H4 (cell line): ENCODE measurements around the gene AIRE. TPM values are rescaled to one million over a fixed set of nuclear protein-coding genes. Genes with fewer than 3 reads are reported as not detected.
"Not testable (repeated sequence)": the region's sequence is repeated elsewhere in the genome, so short reads cannot be mapped to it uniquely, and the experiment has no call there.

Source experiments
- DNase-seq: peaks from one replicate; pipeline ENCODE4 v3.0.0-alpha.2; 2015; ENCODE audit warnings: low spot score
- total RNA-seq: library from RNA; depleted of rRNA; stranded (reverse); fragments of >200 nt; shearing (Covaris generic); gene quantifications from 2 replicates; pipeline ENCODE4 v1.2.3, GENCODE V29; 2014

The AIRE gene
- total RNA-seq, 1 experiment from 2014 or later, result not detected

DNA sequence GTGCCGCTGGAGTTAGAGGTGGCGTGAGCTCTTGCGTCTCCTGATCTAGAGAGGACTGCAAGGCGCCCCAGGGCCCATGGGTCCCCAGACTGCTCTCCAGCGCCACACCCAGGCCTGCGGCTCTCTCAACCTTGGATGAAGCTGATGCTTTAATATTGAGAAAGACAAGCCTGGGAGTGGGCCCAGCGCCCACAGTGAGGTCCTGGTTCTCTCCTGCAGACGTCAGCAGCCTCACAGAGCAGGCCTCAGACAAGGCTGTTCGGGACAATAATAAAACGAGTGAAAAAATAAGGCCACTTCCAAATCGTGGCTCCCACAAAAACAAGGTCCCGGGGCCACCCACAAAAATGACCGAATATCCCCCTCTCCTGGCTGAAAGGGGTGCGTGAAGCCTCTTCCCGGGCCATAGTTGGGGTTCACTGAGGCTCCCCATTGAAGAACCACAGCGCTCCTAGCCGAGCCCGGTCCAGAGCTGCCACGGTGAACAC, 18.0 kb upstream of the AIRE start:
- no peak for DNase-seq

DNA sequence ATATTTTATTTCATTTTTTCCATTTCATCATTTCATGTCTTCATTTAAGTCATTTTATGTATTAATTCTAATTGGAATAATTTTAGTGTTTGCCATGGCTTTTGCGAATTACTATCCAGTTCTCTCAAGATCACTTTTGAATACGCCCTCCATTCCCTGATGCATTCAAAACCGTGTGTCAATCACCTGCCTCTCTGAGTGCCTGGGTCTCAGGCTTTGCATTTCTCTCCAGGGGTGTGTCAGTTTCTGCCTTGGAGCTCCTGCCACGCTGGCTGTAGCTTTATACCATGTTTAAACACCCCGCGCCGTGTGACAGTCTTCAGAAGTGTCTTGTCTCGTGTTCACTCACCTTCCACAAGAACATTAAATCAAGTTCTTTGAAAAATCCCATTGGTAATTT, 16.6 kb upstream of the AIRE start:
- no peak for DNase-seq

DNA sequence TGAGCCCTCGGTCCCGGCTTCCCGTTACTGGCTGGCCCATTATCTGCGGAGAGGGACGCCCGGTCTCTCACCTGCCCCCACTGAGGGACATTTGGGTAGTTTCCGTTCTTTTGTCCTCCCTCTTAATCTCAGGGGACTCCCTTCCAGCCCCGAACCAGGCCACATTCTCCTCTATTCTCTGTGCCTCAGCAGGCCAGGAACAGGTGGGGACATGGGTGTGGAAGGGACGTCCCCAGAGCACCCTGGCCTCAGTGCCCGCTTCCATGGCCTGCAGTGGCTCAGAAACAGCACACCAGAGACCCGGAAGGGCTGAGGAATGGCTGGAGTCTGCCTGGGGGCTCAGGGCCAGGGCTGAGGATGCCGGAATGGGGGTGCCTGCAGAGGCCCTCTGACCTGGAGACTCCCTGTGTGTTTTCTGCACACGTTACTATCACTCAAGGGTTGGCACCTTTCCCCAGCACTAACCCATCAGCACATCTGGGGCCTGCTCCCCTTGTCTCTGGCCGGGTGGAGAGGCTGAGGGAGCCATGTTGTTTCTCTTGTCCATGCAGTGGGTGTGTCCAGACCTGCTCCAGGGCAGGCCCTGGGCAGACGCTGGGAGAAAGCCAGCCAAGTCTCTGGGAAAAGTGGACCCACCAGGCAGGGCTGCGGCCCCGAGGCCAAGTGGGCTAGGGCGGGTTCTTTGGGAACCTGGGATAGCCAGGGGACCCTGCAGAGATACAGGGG, 14.0 kb upstream of the AIRE start:
- no peak for DNase-seq

GRCh38 chr21:44272284-44272858, 13.3 kb upstream of the AIRE start:
- DNase-seq, result no peak

- DNase-seq, result no peak
These were observed 12.6 kb upstream of the AIRE start for GRCh38 chr21:44273046-44273445.

- no peak for DNase-seq
These were observed 10.6 kb upstream of the AIRE start for GRCh38 chr21:44275041-44275440.

- DNase-seq, result no peak
These were observed 6.1 kb upstream of the AIRE start for GRCh38 chr21:44279354-44280260.

- no peak for DNase-seq
These were observed 3.9 kb upstream of the AIRE start for GRCh38 chr21:44281801-44282200.

GRCh38 chr21:44282370-44282769, 3.3 kb upstream of the AIRE start:
- no peak for DNase-seq

DNA sequence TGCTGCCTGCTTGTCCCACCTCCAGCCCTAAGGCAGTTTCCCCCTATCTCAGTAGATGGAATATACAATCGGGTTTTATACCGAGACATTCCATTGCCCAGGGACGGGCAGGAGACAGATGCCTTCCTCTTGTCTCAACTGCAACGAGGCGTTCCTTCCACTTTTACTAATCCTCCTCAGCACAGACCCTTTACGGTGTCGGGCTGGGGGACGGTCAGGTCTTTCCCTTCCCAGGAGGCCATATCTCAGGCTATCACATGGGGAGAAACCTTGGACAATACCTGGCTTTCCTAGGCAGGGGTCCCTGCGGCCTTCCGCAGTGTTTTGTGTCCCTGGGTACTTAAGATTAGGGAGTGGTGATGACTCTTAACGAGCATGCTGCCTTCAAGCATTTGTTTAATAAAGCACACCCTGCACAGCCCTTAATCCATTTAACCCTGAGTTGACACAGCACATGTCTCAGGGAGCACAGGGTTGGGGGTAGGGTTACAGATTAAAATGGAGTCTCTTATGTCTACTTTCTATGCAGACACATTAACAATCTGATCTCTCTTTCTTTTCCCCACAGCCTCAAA, 2.4 kb upstream of the AIRE start:
- DNase-seq, result not testable (repeated sequence)

DNA sequence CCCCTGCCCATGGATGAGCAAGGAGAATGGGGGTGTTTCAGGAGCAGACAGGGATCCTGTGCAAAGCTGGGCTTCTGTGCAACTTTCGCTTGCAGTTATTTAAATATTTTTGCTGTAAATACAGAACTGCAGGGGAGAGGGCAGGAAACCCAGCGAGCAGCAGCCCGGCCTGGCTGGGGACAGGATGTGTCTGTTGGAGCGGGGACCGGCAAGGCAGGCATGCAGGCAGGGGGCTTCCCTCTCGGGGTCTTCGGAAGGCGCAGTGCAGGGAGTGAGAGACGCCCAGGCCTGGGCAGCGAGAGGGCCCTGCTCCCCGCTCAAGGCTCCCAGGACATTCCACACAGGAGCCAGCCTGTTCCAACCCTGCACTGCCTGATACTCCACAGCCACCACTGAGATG, 1.7 kb upstream of the AIRE start:
- no peak for DNase-seq

- DNase-seq, result no peak
These were observed 525 bp downstream of the AIRE start for GRCh38 chr21:44286086-44286715.

DNA sequence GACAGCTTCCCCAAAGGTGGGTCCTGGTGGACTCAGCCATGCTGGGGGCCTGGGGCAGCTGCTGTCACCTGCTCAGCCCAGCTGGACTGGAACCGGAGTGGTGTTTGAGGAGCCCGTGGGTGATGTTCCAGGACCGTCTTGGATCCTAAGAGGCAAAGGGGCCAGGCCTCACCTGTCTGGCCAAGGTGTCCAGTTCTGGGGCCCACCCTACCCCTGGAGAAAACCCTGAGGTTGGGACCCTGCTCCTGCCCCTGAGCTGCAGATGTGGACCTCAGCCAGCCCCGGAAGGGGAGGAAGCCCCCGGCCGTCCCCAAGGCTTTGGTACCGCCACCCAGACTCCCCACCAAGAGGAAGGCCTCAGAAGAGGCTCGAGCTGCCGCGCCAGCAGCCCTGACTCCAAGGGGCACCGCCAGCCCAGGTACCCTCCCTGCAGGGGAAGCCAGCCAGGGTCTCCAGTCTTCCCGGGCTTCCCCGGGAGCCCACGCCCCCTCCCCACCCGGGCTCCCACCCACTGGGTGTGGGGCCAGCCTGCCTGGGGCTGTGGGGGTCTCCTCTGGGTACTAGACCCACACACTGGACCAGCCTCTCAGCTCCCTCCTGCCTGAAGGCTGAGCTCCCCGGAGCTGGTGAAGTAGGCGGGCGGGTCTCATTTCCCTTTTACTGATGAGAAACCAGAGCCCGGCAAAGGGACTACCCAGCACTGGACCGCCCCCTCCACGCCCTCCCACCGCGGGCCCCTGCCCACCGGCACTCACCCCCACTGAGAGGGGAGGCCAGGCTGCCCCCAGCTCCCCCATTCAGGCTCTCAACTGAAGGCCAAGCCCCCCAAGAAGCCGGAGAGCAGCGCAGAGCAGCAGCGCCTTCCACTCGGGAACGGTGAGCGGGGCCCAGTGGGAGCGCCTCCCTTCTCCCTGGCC, 1.3 kb downstream of the AIRE start:
- DNase-seq, result no peak

GRCh38 chr21:44288251-44289110, 2.8 kb downstream of the AIRE start:
- DNase-seq, result no peak

GRCh38 chr21:44289381-44290010, 3.8 kb downstream of the AIRE start:
- DNase-seq, result no peak

DNA sequence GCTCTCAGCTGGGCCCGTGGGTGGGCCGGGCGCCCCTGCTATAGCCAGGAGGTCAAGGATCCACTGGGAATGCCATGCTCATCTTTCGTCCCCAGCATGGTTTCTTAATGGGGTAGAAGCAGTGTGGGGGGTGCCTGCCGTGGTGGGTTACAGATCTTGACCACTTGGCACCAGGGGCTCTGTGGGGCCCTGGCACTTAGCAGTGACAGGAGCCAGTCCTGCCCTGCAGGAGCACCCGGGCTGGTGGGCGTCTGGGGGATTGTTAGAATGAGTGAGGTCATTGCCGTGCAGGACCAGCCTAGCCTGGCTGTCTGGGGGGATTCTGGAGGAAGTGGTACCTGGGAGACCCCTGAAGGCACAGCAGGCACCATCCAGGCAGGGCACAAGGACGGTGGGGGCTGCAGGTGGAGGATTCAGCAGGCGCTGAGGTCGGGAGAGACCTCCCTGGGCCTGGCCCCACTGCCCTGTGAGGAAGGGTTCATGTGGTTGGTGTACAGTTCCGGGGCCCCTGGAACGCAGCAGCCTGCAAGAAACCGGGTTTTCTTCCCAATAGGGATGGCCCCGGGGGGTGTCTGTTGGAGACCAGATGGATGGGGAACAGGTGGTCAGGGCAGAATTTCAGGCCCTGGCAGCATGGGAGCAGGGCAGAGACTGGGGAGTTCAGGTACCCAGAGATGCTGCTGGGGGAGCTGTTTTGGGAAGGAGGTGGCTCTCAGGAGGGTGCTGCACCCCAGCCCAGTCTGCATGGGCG, 4.8 kb downstream of the AIRE start:
- DNase-seq, result no peak

DNA sequence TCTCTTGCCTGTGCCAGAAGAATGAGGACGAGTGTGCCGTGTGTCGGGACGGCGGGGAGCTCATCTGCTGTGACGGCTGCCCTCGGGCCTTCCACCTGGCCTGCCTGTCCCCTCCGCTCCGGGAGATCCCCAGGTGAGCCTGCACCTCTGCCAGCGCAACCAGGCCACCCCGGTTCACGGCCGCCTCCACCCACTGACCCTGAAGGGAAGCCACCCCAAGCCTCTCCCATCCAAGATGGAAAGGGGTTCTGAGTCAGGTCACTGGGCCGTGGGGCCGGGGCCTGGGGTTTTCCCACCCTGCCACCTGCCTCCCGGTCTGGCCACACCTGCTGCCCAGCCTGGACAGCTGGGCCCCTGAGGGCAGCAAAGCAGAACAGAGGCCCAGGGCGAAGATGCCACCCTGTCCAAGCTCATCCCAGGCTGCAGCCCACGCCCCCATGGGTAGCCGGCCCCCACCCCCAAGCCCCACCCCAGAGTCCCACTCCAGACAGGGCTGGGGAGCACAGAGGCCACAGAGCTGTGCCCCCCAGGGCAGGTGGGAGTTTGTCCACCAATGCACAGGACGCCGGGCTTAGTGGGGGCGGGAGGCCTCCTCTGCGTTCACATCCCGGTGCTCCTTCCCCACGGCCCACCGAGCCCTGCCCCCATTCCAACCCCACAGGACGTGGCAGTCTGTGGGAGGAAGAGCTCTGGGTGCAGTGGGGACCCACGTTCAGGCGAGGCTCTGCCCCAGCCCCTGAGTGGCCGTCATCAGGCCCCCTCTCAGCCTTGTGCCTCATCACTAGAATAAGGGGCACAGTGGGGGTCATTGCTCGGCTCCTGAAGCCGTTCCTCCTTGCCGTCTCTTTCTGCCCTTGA, 5.6 kb downstream of the AIRE start:
- no peak for DNase-seq
